ENCODE results near the gene BTRC.

Gene BTRC

DNA sequence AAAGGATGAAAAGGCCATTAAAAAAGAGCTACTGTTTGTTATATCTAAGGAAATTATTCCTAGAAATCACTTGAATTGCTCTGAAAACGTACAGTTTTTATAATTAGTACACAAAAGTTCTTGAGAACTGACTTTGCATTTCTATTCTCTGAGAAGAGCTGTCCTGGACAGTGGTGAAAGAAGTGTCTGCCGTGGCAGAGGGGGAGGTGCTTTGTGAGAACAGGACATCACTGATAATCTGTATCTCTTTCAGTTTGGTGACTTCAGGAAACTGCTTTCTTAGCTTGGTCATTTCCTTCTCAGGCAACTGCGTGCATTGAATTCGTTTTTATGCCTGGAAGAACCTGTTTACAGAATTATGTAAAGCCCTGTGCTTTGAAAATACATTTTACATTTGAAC, 182.0 kb downstream of the BTRC start:
- DNase-seq (ENCODE audit: low read depth, low spot score) = no peak

DNA sequence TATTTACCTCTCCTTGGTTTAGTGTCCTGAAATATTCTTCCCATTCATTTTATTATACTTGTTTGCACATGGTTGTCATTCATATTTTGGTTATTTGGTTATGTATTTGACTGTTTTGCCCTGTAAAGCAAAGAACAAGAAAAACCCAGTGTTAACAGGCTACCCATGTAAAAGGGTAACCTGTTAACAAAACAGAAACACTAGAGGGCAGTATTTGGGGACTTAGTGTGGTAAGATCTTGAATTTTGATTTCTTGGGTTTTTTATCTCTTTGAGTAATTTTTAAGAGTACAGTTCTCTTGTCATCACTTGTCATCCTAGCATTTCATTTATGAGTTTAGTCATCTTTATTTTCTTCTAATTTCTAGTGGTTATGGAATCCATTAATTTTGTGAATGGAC, 182.8 kb downstream of the BTRC start:
- DNase-seq (ENCODE audit: low read depth, low spot score) = no peak

DNA sequence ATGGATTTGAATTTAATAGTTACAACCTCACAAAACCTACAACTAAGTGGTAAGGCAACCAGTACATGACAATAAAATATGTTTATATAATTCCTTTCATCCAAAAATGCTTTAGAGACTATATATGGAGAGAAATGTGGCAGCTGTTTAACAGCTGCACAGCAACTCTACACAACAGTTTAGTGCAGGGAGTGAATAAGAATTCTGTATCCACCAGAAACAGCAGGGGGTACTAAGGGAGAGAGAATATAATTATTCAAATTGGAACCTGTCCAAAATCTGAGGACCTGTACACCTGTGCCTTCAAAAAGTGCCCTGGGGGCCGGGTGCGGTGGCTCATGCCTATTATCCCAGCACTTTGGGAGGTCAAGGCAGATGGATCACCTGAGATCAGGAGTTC, 184.5 kb downstream of the BTRC start:
- no peak for DNase-seq (ENCODE audit: low read depth, low spot score)

DNA sequence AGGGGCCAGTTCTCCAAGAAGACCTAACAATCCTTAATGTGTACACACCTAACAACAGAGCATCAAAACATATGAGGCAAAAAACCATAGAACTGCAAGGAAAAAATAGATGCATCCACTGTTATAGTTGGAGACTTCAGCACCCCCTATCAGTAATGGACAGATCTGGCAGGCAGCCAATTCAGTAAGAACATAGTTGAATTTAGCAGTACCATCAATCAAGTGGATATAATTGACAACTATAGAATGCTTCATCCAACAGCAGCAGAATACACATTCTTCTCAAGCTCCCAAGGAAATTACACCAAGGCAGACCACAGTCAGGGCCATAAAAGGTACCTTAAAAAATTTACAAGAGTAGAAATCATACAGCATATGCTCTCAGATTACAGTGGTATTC, 191.9 kb downstream of the BTRC start:
- no peak for DNase-seq (ENCODE audit: low read depth, low spot score)

DNA sequence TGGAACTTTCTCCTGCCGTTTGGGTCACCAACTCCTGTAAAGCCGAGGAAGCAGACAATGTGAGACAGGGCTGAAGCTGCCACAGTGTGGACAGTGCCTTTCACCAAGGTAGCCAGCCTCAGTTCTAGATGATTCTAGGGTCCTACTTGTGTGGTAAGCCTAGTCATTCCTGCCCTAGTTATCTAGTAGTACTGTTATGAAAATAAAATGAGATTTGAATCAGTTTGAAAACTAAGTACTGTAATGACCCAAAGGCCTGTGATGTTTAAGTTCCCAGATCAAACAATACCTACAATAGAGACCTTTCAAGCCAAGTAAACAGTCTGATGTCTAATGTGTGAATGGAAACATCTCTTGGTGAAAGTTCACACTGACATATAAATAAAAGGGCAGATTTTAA, 197.0 kb downstream of the BTRC start:
- no peak for DNase-seq (ENCODE audit: low read depth, low spot score)

DNA sequence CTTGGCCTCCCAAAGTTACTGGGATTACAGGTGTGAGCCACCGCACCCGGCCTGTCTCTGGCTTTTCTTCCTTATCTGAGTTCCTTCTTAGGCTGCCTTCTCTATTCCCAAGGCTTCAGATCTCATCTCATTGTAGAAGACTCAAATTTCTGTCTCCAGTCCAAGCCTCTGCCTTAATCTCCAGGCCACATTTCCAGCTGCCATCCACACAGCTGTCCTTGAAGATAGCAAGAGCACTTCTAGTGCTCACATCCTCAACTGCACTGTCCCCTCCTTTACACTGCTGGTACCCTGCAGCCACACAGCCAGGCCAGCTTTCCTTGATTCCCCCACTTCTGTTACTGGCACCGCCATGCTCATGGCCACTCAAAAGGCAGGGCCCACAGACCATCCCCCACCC, 198.5 kb downstream of the BTRC start:
- DNase-seq (ENCODE audit: low read depth, low spot score) = no peak

DNA sequence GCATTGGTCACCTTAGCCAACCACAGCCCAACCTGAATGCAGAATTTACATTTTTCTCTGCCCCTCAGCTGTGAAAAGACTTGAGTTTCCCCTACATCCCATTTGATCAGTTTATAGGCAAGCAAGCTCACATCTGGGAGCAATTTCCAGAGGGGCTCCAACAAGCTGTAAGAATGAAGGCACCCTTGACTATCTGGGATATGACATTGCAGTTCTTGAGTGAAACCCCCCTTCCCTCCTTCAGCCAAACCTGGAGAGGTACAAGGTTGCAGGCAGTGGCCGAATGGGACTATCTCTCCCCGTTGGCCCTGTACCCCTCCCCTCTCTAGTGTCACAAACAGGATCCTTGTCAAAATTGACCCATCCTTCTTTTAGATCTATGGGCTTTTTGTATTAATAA, 203.6 kb downstream of the BTRC start:
- DNase-seq (ENCODE audit: low read depth, low spot score) = no peak

DNA sequence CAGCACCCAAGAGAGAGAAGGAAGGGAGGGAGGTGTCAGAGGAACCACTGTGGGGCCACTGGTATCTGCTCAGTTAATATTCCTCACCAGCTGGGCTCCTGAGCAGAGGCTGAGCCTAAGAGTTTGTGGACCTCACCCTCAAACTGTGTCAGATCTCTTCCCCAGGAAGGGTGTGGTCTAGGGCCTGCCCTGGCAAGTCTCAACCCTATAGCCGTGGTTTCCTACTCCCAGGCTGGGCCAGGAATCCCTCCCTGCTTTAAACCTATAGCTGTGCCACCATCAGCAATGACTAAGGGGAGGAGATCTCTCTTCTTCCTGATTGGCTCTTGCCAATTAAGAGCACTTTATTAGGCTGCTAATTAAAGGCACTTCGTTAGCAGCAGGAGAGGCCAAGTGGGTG, 204.2 kb downstream of the BTRC start:
- no peak for DNase-seq (ENCODE audit: low read depth, low spot score)

DNA sequence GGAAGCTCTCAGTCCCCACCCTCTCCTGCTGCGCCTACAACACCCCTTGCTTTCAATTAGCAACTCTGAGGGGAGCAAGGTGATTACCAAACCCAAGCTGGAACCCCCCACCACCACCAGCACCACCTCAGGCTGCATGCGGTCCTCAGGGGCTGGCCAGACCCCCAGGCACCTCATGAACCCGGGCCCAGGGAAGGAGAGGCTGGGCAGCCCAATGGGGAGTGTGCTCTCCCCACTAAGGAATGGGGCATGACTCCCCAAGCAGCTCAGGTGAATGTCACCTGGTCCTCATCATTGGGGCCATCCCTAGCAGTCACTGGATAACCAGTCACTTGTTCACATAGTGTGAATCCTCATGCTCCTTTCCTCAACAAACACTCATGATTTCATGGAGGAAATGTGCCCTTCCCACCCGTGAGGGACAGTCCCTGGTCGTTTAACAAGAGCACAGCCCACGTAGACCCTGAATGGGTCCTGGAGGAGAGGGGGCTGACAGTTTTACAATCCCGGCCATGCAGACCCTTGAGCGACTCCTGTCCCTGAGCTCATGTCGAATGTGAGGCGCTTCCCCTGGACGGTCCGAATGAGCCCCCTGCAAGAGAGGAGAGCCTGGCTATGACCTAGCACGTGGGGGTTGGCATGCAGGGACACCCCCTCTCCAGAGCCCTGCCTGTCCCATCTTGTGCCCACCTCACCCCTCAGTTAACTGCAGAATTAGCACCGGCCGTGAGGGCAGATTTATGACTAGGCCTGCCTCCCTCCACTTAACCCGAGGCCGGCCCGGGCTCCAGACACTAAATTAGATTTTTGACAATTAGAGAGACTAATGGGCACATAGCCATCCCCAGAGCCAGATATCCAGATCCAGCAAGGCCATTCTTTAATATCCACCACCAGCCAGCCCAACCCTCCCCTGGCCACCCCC, 205.0 kb downstream of the BTRC start:
- DNase-seq (ENCODE audit: low read depth, low spot score) = no peak

DNA sequence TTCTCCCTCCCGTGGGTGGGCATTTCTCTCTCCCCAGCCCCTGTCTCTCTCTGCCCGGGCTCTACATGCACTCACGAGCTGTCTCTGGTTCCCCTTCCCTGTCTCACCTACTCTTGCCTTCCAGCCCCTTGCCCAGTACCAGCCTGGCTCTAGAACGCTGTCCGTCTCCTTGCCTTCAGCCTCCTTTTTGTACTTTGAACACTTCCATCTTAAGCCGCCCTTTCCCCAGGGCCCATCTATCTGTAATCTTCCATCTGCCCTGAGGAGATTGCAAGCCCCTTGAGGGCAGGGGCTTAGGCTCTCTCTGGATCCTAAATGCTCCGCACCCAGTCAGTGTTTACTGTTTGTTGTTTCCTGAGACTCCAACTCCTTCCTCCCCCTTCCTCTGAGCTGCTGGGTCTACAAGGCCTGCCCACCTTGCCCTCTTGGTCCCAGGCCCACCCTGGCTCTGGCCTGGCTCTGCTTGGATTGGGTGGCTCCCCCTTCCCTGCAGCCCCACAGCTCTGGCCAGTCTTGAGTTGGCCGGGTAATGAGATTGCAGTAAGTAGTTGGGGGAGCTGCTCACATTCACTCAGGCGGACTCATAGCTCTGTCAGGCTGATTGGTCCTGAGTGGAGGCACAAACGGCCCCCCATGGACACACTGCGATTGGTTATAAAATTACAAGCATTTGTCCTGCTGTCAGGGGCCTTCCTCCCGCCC, 205.8 kb downstream of the BTRC start:
- DNase-seq (ENCODE audit: low read depth, low spot score) = no peak

DNA sequence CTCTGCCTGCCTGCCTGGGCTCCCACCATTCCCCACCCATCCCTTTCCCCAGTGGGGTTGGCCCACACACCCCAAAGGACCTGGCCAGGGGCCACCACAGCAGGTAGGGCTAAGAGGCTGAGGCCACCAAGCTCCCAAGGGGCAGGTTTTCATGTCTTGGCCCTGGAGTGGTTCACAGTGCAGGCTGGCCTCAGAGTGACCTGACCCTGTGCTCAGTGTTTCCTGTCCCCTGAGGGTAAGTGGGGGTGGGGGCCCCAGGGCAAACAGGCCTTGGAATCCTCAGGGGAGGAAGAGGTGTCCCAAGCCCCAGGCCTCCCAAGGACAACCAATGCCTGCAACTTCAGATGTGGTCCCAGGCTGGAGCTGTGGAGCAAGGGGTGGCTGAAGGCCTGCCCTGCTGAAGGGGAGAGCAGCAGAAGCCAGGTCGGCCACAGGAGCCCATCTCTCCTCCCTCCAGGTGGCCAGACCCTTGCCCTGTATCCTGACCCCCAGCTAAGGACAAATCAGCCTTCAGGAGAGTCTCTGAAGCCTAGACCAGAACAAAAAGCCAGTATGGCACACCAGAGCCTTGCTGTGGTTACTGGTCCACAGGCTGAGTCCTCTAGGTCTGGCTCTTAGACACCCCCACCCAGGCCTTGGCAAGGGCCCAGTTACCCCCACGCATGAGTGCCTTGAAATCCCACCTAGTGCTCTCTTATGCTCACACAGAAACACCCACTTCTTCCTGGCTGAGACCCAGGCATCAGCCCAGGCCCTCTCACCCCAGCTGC, 206.5 kb downstream of the BTRC start:
- DNase-seq (ENCODE audit: low read depth, low spot score) = no peak

DNA sequence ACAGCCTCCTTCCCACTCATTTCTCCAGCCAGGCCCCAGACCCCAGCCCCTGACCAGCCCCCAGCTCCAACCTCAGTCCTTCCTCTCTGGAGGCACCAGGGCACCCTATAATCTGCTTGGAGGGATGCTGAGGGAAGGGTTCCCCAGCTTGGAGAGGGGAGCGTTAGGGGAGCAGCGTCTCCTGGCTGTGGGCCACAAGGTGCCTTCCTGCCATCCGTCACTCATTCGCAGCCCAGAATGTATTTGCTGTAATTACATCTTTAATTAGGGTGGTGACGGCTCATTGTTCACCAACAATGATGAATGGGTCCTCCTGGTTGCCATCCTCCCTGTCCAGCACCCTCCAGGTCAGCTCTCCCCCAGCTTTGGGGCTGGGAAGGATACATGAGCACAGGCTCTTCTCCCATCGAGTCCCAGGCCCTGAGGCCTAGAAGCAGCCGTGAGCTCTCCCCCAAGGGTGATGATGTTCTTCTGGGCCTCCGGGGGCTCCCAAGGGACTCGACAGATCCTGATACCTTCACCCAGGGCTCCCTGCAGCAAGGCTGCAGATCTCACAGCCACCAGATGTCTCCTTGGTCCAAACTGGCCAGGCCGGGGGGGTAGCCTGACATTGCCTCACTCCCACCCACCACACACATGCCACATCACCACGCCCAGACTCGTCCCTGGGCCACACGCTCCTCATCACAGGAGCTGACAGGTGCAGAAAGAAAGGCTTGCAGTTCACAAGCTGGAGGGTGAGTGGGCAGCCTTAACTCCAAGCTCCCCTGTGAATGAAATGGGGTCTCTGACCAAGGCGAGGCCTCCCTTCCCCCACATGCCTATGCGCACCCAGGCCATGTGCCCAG, 207.3 kb downstream of the BTRC start:
- DNase-seq (ENCODE audit: low read depth, low spot score) = no peak

DNA sequence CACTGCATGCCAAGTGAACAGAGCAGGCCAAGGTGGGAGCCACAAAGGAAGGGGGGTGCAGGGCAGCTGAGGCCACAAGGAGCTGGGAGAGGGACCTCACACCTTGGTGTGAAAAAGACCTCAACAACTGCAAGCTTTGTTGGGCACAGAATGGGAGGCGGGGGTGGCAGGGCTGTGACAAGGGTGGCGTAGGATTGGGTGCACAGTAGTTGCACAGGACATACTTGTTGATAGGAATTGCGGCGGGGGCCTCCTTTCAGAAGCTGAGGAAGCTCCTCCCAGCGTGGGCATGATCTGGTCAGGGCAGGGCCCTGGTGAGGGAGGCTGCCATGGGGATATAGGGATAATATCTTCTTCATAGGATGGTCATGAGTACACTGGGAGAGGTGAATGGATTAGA, 208.3 kb downstream of the BTRC start:
- no peak for DNase-seq (ENCODE audit: low read depth, low spot score)

DNA sequence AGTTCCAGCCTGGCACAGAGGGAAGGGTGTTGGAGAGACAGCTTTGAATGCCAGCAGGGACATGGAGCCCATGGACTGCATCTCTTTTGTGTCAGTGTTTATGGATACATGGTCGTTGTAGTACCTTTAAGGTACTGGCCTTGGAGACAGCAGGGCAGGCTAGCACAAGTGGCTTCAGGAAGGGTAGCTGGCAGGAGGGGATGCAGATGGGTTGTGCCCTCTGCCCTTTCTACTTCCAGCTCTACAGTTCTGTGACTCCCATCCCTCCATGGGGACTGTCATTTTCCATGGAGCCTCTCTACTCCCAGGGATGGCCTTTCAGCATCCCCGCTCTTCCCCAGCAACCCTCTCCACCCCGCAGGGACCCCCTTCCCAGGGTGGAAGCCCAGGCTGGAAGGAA, 209.0 kb downstream of the BTRC start:
- DNase-seq (ENCODE audit: low read depth, low spot score) = no peak

DNA sequence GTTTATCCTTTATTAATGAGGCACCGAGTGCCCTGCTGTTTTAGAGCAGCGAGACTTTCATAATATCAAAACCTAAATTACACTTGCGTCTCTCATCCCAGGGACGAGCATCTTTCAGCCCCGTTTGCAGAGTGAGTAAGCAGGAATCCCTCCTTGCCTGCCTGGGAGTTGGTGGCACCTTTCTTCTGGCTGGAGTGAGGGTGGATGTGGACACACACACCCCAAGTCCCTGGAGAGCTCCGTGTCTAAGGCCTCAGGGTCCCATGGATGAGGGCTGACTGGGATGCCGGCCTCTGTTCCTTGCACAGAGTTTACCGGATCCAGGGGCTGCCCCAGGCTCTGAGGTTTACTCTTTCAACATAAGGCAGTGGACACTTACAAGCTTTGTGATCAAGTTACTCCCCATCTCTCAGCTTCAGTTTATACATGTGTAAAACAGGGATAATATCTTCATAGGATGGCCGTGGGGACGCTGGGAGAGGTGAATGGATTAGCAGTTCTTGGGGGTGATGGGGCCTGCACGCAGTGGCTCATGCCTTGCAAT, 209.6 kb downstream of the BTRC start:
- DNase-seq (ENCODE audit: low read depth, low spot score) = no peak

DNA sequence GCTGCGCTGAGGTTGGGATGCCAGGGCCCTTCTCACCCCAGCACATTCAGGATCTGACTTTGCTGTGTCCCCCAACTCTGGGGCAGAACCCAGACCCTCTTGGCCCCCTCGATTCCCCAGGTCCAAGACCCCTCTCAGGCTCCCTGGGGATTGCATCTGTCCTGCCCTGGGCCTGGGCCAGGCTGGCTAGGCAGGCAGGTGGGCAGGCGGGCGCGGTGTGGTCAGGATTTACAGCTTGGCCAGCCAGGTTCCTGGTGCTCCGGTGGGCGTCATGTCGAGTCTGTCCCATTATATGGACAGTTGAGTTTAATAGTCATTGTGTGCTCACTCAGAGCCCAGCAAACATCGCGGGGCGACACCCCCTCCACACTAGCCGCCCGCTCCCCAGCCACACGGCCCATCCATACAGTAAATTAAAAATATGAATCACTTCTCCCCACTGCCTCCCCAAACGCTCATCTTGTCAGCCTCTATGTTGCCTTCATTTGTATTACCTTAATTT, 210.6 kb downstream of the BTRC start:
- DNase-seq (ENCODE audit: low read depth, low spot score) = no peak

DNA sequence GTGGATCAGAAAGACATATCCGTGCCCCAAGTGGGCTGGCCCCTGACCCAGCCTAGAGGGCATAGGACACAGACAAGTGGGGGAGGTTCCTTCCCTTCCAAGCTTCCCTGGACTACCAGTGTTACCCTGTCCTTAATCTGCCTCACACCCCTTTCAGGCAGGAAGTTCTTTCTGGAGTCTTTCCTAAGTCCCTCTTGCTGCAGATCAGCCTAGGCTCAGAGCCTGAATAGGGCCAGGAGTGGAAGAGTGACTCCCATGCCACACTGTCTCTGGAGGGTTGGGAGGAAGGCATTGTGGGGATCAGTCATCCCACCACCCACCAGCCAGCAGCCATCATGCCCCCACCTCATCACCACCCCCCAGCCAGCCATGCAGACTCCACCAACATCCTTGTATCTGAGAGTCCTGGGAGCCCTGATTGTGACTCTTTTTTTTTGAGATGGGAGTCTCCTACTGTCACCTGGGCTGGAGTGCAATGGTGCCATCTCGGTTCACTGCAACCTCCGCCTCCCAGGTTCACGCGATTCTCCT, 211.5 kb downstream of the BTRC start:
- DNase-seq (ENCODE audit: low read depth, low spot score) = no peak

DNA sequence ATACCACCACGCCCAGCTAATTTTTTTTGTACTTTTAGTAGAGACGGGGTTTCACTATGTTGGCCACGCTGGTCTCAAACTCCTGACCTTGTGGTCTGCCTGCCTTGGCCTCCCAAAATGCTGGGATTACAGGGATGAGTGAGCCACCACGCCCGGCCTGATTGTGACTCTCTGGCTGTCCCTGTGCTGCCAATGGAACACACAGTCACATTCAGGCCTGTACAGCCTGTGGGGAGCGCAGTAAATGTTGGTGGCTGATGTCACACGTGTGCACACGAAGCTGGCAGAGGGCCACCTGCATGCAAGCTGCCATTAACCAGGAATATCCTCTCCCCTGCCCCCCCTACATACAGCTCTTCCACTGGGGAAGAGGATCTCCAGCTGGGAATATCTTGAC, 212.0 kb downstream of the BTRC start:
- no peak for DNase-seq (ENCODE audit: low read depth, low spot score)

DNA sequence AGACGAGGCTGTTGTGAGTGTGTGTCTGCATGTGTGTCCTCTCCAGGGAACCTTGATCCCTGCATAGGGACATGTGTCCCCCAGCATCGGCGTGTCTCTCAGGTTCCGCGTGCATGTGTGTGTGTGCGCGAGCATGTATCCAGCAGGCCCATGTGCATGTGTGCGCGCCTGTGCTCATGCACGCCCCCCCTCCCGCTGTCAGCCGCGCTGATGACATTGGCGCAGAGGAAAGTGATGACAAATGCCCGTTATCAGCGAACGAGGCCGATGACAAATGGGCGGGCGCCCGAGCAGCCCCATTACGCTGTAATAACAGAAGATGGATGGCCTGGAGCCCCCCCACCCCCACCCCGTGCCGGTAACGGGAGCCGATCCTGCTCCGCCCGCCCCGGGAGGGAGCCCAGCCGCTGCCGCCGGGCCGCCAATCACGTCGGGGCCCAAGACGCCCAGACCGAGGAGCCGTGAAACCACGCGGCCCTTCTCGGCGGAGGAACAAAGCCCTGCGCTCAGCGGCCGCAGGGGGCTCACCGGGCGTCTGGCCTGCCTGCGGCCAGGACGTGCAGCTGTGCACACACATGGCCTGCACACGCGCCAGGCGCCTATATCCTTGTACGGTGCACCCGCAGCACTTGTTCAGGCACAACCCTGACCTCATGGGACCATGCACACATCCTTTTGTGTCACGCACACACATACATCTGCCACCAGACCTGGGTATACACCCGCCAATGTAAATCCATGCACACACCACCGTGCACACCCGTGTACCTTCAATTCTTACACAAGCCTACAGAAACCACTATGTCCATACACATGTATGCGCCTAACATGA, 212.6 kb downstream of the BTRC start:
- no peak for DNase-seq (ENCODE audit: low read depth, low spot score)

Measured in brain pericyte (primary cell).